Gastrocnemius medialis (tissue), 4 donors: Measurements from ENCODE around the gene SELENBP1.

Experiments used
- CTCF ChIP-seq, 5 experiments: fragments of 450-650 bp in 3 of 5; fragments of 200-600 bp in 2 of 5; sonication (generic) in 2 of 5; IDR thresholded peaks in 4 of 5; conservative IDR thresholded peaks in 1 of 5; 1 replicate in 4 of 5; 2 replicates in 1 of 5; pipeline ENCODE4 v1.5.1; 2016 to 2019; ENCODE audit warnings: antibody characterized with exemption in 5 of 5, mild to moderate bottlenecking in 3 of 5, moderate library complexity in 3 of 5
- POLR2A ChIP-seq, 2 donors: fragments of 450-650 bp; IDR thresholded peaks; one replicate each; pipeline ENCODE4 v1.6.1; 2017; ENCODE audit warnings: antibody characterized with exemption in 2 of 2, mild to moderate bottlenecking in 2 of 2, moderate library complexity in 2 of 2

GRCh38 chr1:151373196-151373595, 691 bp upstream of the SELENBP1 start:
- TF ChIP-seq CTCF (IDR thresholded peaks at IDR 0.05 in 4 of 5, conservative IDR thresholded peaks at IDR 0.05 in 1 of 5) (no peak), POLR2A (IDR thresholded peaks at IDR 0.05) (no peak)
